SU-DHL-6 (cell line): ENCODE results near the gene GATC.
A peak's percentile ranks its signal among the peaks of the same experiment; 100 is the strongest.

Experiments used
- H2AFZ ChIP-seq: fragments of 200-600 bp; sonication (generic); 2 replicates; pipeline ENCODE4 v1.6.1; 2014; ENCODE audit warnings: low read depth, mild to moderate bottlenecking, moderate library complexity, mixed read lengths, antibody characterized with exemption, low read length; ENCODE audit not compliant: severe bottlenecking
- H3F3A ChIP-seq: fragments of 200-600 bp; shearing (Covaris generic); 2 replicates; pipeline ENCODE4 v1.6.0; 2016; ENCODE audit warnings: antibody characterized with exemption, mild to moderate bottlenecking; ENCODE audit not compliant: insufficient read depth
- H3K27ac ChIP-seq: fragments of 200-600 bp; sonication (generic); 2 replicates; pipeline ENCODE4 v1.5.1; 2016; ENCODE audit warnings: low read depth, mild to moderate bottlenecking, low read length, moderate library complexity, mixed read lengths
- H3K27me3 ChIP-seq: fragments of 200-600 bp; sonication (generic), shearing (Covaris generic); 2 replicates; pipeline ENCODE4 v1.6.0; 2014; ENCODE audit warnings: mild to moderate bottlenecking, low read length
- H3K36me3 ChIP-seq: fragments of 200-600 bp; sonication (generic); 2 replicates; pipeline ENCODE4 v1.6.1; 2014; ENCODE audit warnings: mild to moderate bottlenecking, low read length, mixed read lengths
- H3K4me2 ChIP-seq: fragments of 300-600, 200-600 bp; shearing (Covaris generic), sonication (generic); 2 replicates; pipeline ENCODE4 v1.6.0; 2014; ENCODE audit warnings: low read length, low read depth, mild to moderate bottlenecking; ENCODE audit not compliant: poor library complexity, severe bottlenecking
- H3K4me3 ChIP-seq: fragments of 200-600 bp; sonication (generic); 2 replicates; pipeline ENCODE4 v1.5.1; 2014; ENCODE audit warnings: antibody characterized with exemption, low read length, mild to moderate bottlenecking, mixed read lengths; ENCODE audit not compliant: insufficient read depth, poor library complexity, severe bottlenecking
- H3K79me2 ChIP-seq: fragments of 200-600 bp; sonication (generic); 2 replicates; pipeline ENCODE4 v1.6.1; 2014; ENCODE audit warnings: mild to moderate bottlenecking, low read length, moderate library complexity; ENCODE audit not compliant: insufficient read depth
- H3K9ac ChIP-seq: fragments of 200-600 bp; sonication (generic); 2 replicates; pipeline ENCODE4 v1.7.0; 2014; ENCODE audit warnings: mild to moderate bottlenecking, low read length
- H3K9me2 ChIP-seq: fragments of 200-600 bp; sonication (generic); replicated peaks from 2 replicates; pipeline ENCODE4 v1.6.1; 2014; ENCODE audit warnings: low read length; ENCODE audit not compliant: insufficient read depth
- H3K9me3 ChIP-seq: fragments of 200-600 bp; sonication (generic); 2 replicates; pipeline ENCODE4 v1.6.1; 2014; ENCODE audit warnings: low read length, mixed read lengths; ENCODE audit not compliant: insufficient read depth
- H4K20me1 ChIP-seq: fragments of 200-600 bp; sonication (generic); 2 replicates; pipeline ENCODE4 v1.6.1; 2014; ENCODE audit warnings: low read depth, mild to moderate bottlenecking, antibody characterized with exemption, low read length, moderate library complexity, mixed read lengths
- EZH2phosphoT487 ChIP-seq: fragments of 200-600 bp; sonication (generic), shearing (Covaris generic); conservative IDR thresholded peaks from 2 replicates; pipeline ENCODE4 v1.6.1; 2018; ENCODE audit warnings: mild to moderate bottlenecking, antibody characterized with exemption, low read length, moderate library complexity, mixed read lengths
- TF ChIP-seq, protein P1 (sequence below): fragments of 200-600 bp; sonication (generic); IDR thresholded peaks from one replicate; pipeline ENCODE4 v1.5.1; 2017; ENCODE audit warnings: antibody characterized with exemption, mild to moderate bottlenecking, low read length, moderate library complexity; ENCODE audit not compliant: insufficient read depth, poor library complexity, severe bottlenecking

Gene GATC

DNA sequence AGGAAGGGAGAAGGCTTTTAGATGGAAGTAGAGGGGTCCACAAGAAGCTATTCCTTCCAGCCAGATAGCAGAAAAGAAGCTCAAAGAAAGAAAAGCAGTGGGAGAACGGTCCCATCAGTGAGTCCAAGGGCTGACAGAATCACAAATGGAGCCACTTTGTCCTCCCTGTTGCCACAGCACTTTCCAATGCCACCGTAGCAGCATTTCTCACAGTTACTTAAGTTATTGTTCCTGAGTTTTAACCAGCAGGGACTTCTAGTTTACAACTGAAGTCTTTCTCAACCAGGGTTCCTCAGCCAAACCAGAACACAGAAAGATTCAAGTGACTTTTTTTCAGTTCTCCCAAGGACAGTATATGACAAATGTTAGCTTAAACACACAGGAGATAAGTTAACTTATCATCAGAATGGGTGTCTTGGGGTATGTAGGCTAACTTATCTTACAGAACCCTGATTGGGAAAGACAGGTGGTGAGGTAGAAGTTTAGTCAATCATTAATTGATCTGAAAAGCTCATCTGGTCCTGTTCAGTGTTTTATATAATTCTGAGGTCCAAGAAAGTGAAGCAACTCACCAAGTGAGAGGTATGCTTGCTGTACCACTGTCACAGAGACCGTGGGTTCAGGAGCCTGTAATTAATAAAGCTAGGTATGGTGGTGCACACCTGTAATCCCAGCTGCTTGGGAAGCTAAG lies 7.0 kb downstream of the GATC start:
- H3K9ac ChIP-seq = no peak overlapping the region
- peaks cover 25% of the 10 kb centered on the region for H3K79me2 ChIP-seq
- no peak overlapping the region for H3K4me2 ChIP-seq
- no peaks in the 10 kb centered on the region for H3K9me3 ChIP-seq
- 0 out of 2 replicates have a peak, but pooled peaks cover 4% of the 10 kb centered on the region for H3K36me3 ChIP-seq
- no peak overlapping the region for H2AFZ ChIP-seq
- no peak overlapping the region for H3K4me3 ChIP-seq
- H3F3A ChIP-seq = peaks cover 23% of the 10 kb centered on the region; the same call in 1 of the 2 replicates
- H3K9me2 ChIP-seq = no peaks in the 10 kb centered on the region
- H3K27me3 ChIP-seq = no peaks in the 10 kb centered on the region
- TF ChIP-seq, protein P1, sequence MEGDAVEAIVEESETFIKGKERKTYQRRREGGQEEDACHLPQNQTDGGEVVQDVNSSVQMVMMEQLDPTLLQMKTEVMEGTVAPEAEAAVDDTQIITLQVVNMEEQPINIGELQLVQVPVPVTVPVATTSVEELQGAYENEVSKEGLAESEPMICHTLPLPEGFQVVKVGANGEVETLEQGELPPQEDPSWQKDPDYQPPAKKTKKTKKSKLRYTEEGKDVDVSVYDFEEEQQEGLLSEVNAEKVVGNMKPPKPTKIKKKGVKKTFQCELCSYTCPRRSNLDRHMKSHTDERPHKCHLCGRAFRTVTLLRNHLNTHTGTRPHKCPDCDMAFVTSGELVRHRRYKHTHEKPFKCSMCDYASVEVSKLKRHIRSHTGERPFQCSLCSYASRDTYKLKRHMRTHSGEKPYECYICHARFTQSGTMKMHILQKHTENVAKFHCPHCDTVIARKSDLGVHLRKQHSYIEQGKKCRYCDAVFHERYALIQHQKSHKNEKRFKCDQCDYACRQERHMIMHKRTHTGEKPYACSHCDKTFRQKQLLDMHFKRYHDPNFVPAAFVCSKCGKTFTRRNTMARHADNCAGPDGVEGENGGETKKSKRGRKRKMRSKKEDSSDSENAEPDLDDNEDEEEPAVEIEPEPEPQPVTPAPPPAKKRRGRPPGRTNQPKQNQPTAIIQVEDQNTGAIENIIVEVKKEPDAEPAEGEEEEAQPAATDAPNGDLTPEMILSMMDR = no peak
- no peak for TF ChIP-seq EZH2phosphoT487
- no peaks in the 10 kb centered on the region; the same call in 1 of the 2 replicates for H4K20me1 ChIP-seq
- H3K27ac ChIP-seq = no peak overlapping the region

- no peak for TF ChIP-seq EZH2phosphoT487
- TF ChIP-seq, protein P1 = peak; percentile 62
- H3K79me2 ChIP-seq = peaks cover 18% of the 10 kb centered on the region
- H3K27me3 ChIP-seq = no peaks in the 10 kb centered on the region
- H3K9me3 ChIP-seq = no peaks in the 10 kb centered on the region
- H2AFZ ChIP-seq = no peak overlapping the region
- no peak overlapping the region for H3K27ac ChIP-seq
- H3K4me3 ChIP-seq = no peak overlapping the region
- H3K9me2 ChIP-seq = no peaks in the 10 kb centered on the region
- H3K9ac ChIP-seq = no peak overlapping the region
- no peaks in the 10 kb centered on the region; the same call in 1 of the 2 replicates for H4K20me1 ChIP-seq
- no peak overlapping the region for H3K4me2 ChIP-seq
- peaks cover 27% of the 10 kb centered on the region; the same call in 1 of the 2 replicates for H3F3A ChIP-seq
- H3K36me3 ChIP-seq = 0 out of 2 replicates have a peak, but pooled peaks cover 4% of the 10 kb centered on the region
Observed at GRCh38 chr12:120453977-120454376, 7.7 kb downstream of the GATC start.

GRCh38 chr12:120455302-120455701 lies 9.1 kb downstream of the GATC start:
- no peak for TF ChIP-seq EZH2phosphoT487
- TF ChIP-seq, protein P1 = no peak
- no peak overlapping the region for H2AFZ ChIP-seq
- H3K27ac ChIP-seq = peak overlapping the region; percentile 51; the same call in 1 of the 2 replicates
- 0 out of 2 replicates have a peak, but pooled peaks cover 8% of the 10 kb centered on the region for H3K36me3 ChIP-seq
- H3K9ac ChIP-seq = no peak overlapping the region
- no peaks in the 10 kb centered on the region for H3K27me3 ChIP-seq
- H3F3A ChIP-seq = peaks cover 29% of the 10 kb centered on the region
- no peak overlapping the region for H3K4me2 ChIP-seq
- H3K79me2 ChIP-seq = peaks cover 11% of the 10 kb centered on the region
- no peak overlapping the region for H3K4me3 ChIP-seq
- H3K9me3 ChIP-seq = no peaks in the 10 kb centered on the region
- no peaks in the 10 kb centered on the region for H3K9me2 ChIP-seq
- H4K20me1 ChIP-seq = no peaks in the 10 kb centered on the region; the same call in 1 of the 2 replicates
